GM19467 (cell line): Measurements from ENCODE around the gene XRCC6.
"Not testable (repeated sequence)": the region's sequence is repeated elsewhere in the genome, so short reads cannot be mapped to it uniquely, and the experiment has no call there.

Experiments
- ATAC-seq: cut with Tn5 transposase; IDR thresholded peaks from one replicate; pipeline ENCODE4 v1.9.1; 2021; ENCODE audit warnings: mild to moderate bottlenecking, moderate library complexity; ENCODE audit not compliant: unreplicated experiment

Gene XRCC6

GRCh38 chr22:41683052-41683451 lies 62.0 kb downstream of the XRCC6 start:
- ATAC-seq: no peak

- ATAC-seq: no peak
These were observed 62.5 kb downstream of the XRCC6 start for GRCh38 chr22:41683616-41684015.

GRCh38 chr22:41684194-41684593 lies 63.1 kb downstream of the XRCC6 start:
- no peak for ATAC-seq

- not testable (repeated sequence) for ATAC-seq
These were observed 65.8 kb downstream of the XRCC6 start for GRCh38 chr22:41686890-41687289.

- no peak for ATAC-seq
These were observed 66.8 kb downstream of the XRCC6 start for GRCh38 chr22:41687901-41688364.

- ATAC-seq: peak; percentile 88
These were observed 67.5 kb downstream of the XRCC6 start, which contains the start of gene SNU13 for GRCh38 chr22:41688365-41689211. SNU13 (minus strand) TSS chr22:41688867; CDS start chr22:41688796, 71 bp downstream.

- ATAC-seq: no peak
These were observed 69.4 kb downstream of the XRCC6 start for GRCh38 chr22:41690476-41690875.

- no peak for ATAC-seq
These were observed 74.1 kb downstream of the XRCC6 start for GRCh38 chr22:41695211-41695610.

- ATAC-seq: no peak
These were observed 75.6 kb downstream of the XRCC6 start for GRCh38 chr22:41696703-41697102.

GRCh38 chr22:41697126-41697775 lies 76.2 kb downstream of the XRCC6 start:
- no peak for ATAC-seq

- no peak for ATAC-seq
These were observed 78.4 kb downstream of the XRCC6 start, which contains the start of gene MEI1 for GRCh38 chr22:41699264-41700107. MEI1 (plus strand) TSS chr22:41699503; CDS start chr22:41699539, 36 bp downstream.

GRCh38 chr22:41700108-41700364 lies 78.9 kb downstream of the XRCC6 start:
- ATAC-seq: no peak

GRCh38 chr22:41702763-41703162 lies 81.7 kb downstream of the XRCC6 start:
- no peak for ATAC-seq

GRCh38 chr22:41709341-41709740 lies 88.2 kb downstream of the XRCC6 start:
- ATAC-seq: no peak

- no peak for ATAC-seq
These were observed 91.9 kb downstream of the XRCC6 start for GRCh38 chr22:41713004-41713403.
